Peyer's patch (tissue), 4 donors: ENCODE measurements around the gene RAB34. TPM values are rescaled to one million over a fixed set of nuclear protein-coding genes. Genes with fewer than 3 reads are reported as not detected.

ENCODE experiments used
- DNase-seq, 3 donors: peaks; one replicate each; pipeline ENCODE4 v3.0.0-alpha.2; 2017 to 2019
- H3K27ac ChIP-seq, 4 donors: fragments of 200-600 bp; sonication (generic); one replicate each; pipeline ENCODE4 v1.5.1; 2016 to 2019
- H3K27me3 ChIP-seq, 2 donors: fragments of 200-600 bp; sonication (generic); one replicate each; pipeline ENCODE4 v1.5.1; 2019
- H3K36me3 ChIP-seq, 3 donors: fragments of 200-600 bp; sonication (generic); one replicate each; pipeline ENCODE4 v1.5.1; 2016 to 2019
- H3K4me1 ChIP-seq, 4 donors: fragments of 200-600 bp; sonication (generic); one replicate each; pipeline ENCODE4 v1.5.1; 2016 to 2019
- H3K4me3 ChIP-seq, 4 donors: fragments of 200-600 bp; sonication (generic); 1 replicate in 3 of 4; 2 replicates in 1 of 4; pipeline ENCODE4 v1.5.1; 2016 to 2019; ENCODE audit warnings: mild to moderate bottlenecking in 1 of 4
- H3K9me3 ChIP-seq, 4 donors: fragments of 200-600 bp; sonication (generic); one replicate each; pipeline ENCODE4 v1.5.1; 2016 to 2019; ENCODE audit warnings: mild to moderate bottlenecking in 1 of 4
- POLR2A ChIP-seq, 2 donors: fragments of 450-650 bp; IDR thresholded peaks; one replicate each; pipeline ENCODE4 v1.5.1; 2017; ENCODE audit warnings: antibody characterized with exemption in 2 of 2, mild to moderate bottlenecking in 2 of 2, moderate library complexity in 2 of 2
- total RNA-seq, 4 donors: library from RNA; depleted of rRNA; stranded (reverse); fragments of >200 nt; gene quantifications; one replicate each; pipeline ENCODE4 v1.1.0, GENCODE V29; 2016
- TF ChIP-seq, protein P1 (sequence below), 6 experiments: fragments of 450-650 bp in 4 of 6; fragments of 200-600 bp in 2 of 6; sonication (generic) in 1 of 6; IDR thresholded peaks; one replicate each; pipeline ENCODE4 v1.5.1; 2017 to 2019; ENCODE audit warnings: antibody characterized with exemption in 6 of 6, mild to moderate bottlenecking in 3 of 6, moderate library complexity in 1 of 6

RAB34 gene
- total RNA-seq, 4 donors from 2014 or later = 14.5 to 69.3 (median 30.2) TPM

DNA sequence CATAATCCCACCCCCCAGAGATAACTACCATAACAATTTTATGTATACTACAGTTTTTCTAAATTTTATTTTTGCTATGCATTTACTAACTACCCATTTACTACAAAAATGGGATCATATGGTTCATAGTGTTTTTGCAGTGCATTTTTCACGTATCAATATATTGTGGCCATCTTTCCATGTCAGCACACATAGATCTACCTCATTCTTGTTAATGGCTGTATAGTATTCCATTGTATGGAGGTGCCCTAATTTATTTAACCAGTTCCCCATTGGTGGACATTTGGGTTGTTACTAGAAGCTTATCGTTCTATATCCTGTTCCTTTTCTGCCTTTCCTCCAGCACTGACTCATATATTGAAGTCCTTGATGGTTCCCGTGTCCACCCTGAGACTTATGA, 28.7 kb downstream of the RAB34 start:
- Histone ChIP-seq H3K36me3 (peaks cover 0 to 100% (median 4%) of the 10 kb centered on the region in 3 donors), H3K4me1 (no peaks in the 10 kb centered on the region), H3K27me3 (no peaks in the 10 kb centered on the region), H3K9me3 (no peaks in the 10 kb centered on the region), H3K27ac (no peak overlapping the region), H3K4me3 (no peak overlapping the region)
- TF ChIP-seq, protein P1, sequence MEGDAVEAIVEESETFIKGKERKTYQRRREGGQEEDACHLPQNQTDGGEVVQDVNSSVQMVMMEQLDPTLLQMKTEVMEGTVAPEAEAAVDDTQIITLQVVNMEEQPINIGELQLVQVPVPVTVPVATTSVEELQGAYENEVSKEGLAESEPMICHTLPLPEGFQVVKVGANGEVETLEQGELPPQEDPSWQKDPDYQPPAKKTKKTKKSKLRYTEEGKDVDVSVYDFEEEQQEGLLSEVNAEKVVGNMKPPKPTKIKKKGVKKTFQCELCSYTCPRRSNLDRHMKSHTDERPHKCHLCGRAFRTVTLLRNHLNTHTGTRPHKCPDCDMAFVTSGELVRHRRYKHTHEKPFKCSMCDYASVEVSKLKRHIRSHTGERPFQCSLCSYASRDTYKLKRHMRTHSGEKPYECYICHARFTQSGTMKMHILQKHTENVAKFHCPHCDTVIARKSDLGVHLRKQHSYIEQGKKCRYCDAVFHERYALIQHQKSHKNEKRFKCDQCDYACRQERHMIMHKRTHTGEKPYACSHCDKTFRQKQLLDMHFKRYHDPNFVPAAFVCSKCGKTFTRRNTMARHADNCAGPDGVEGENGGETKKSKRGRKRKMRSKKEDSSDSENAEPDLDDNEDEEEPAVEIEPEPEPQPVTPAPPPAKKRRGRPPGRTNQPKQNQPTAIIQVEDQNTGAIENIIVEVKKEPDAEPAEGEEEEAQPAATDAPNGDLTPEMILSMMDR (IDR thresholded peaks at IDR 0.05) = no peak
- no peak for TF ChIP-seq POLR2A (IDR thresholded peaks at IDR 0.05)
- DNase-seq = no peak

- DNase-seq = no peak
- Histone ChIP-seq H3K36me3 (peaks cover 0 to 100% (median 3%) of the 10 kb centered on the region in 3 donors), H3K9me3 (no peaks in the 10 kb centered on the region), H3K4me3 (no peak overlapping the region), H3K27ac (no peak overlapping the region), H3K4me1 (no peaks in the 10 kb centered on the region), H3K27me3 (no peaks in the 10 kb centered on the region)
- no peak for TF ChIP-seq POLR2A (IDR thresholded peaks at IDR 0.05)
- TF ChIP-seq, protein P1 (IDR thresholded peaks at IDR 0.05) = no peak
These were observed 29.2 kb downstream of the RAB34 start for GRCh38 chr17:28688481-28688880.

- no peaks in the 10 kb centered on the region for H3K27me3 ChIP-seq
These were observed 31.4 kb downstream of the RAB34 start for GRCh38 chr17:28686296-28686695.

GRCh38 chr17:28685366-28685765, 32.3 kb downstream of the RAB34 start:
- no peak overlapping the region for H3K27ac ChIP-seq
- DNase-seq = peak in 1 of 3 donors; percentile 21
- H3K36me3 ChIP-seq = peaks cover 0 to 99% (median 3%) of the 10 kb centered on the region in 3 donors

More at GRCh38 chr17:28686296-28686695, 31.4 kb downstream of the RAB34 start:
- no peak overlapping the region for H3K4me3 ChIP-seq
- no peak overlapping the region for H3K27ac ChIP-seq
- TF ChIP-seq POLR2A (IDR thresholded peaks at IDR 0.05) = no peak
- TF ChIP-seq, protein P1 (IDR thresholded peaks at IDR 0.05) = no peak
- H3K36me3 ChIP-seq = peaks cover 0 to 100% (median 3%) of the 10 kb centered on the region in 3 donors
- no peaks in the 10 kb centered on the region for H3K4me1 ChIP-seq
- H3K9me3 ChIP-seq = no peaks in the 10 kb centered on the region
- no peak for DNase-seq

DNA sequence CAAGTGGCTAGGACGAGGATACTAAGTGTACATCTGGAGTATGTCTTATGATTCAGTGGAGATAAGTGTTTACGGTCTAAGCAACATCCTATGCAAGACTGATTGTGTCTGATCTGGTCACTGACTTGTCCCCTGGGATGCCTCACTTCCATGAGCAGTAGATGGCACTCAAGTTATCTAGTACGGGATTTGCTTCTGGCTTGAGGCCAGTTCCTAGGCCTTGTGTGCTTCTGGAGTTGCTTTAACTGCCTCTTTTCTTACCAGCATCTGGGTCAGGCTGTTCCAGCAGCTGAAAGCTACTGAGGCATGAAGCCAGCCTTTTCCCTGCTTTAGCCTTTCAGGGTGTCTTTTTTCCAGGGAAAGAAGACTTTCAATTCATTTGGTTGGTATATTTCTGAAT, 32.7 kb downstream of the RAB34 start:
- Histone ChIP-seq H3K4me3 (no peak overlapping the region), H3K27me3 (no peaks in the 10 kb centered on the region), H3K27ac (no peak overlapping the region), H3K36me3 (peaks cover 0 to 99% (median 3%) of the 10 kb centered on the region in 3 donors), H3K9me3 (no peaks in the 10 kb centered on the region), H3K4me1 (no peaks in the 10 kb centered on the region)
- TF ChIP-seq, protein P1 (IDR thresholded peaks at IDR 0.05) = peak in 4 of 6 experiments; percentile 10 to 69 (median 60)
- no peak for TF ChIP-seq POLR2A (IDR thresholded peaks at IDR 0.05)
- DNase-seq = peak in 2 of 3 donors; percentile 48 to 75

More at GRCh38 chr17:28685366-28685765, 32.3 kb downstream of the RAB34 start:
- TF ChIP-seq POLR2A (IDR thresholded peaks at IDR 0.05) = no peak
- TF ChIP-seq, protein P1 (IDR thresholded peaks at IDR 0.05) = no peak
- Histone ChIP-seq H3K4me3 (no peak overlapping the region), H3K4me1 (no peaks in the 10 kb centered on the region), H3K27me3 (no peaks in the 10 kb centered on the region), H3K9me3 (no peaks in the 10 kb centered on the region)

DNA sequence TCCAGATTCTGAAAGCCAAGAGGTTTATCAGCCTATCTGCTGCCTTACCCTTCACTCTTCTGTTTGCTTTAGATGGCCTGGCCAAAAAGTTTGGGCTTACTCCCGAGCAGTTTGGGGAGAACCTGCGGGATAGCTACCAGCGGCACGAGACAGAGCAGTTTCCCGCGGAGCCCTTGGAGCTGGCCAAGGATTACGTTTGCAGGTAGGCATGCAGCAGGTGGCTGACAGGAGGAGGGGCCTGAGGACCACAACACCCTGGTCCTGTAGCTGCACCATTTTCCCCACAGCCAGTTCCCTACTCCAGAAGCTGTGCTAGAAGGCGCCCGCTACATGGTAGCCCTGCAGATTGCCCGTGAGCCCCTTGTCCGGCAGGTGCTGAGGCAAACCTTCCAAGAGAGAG, 35.0 kb downstream of the RAB34 start:
- Histone ChIP-seq H3K9me3 (no peaks in the 10 kb centered on the region), H3K4me1 (no peaks in the 10 kb centered on the region), H3K27ac (no peak overlapping the region), H3K27me3 (no peaks in the 10 kb centered on the region), H3K36me3 (peaks cover 0 to 99% (median 8%) of the 10 kb centered on the region in 3 donors), H3K4me3 (no peak overlapping the region)
- TF ChIP-seq, protein P1 (IDR thresholded peaks at IDR 0.05) = no peak
- no peak for TF ChIP-seq POLR2A (IDR thresholded peaks at IDR 0.05)
- DNase-seq = peak in 1 of 3 donors; percentile 42
